ENCODE data around the gene TPP2. TPM values are rescaled to one million over a fixed set of nuclear protein-coding genes. Genes with fewer than 3 reads are reported as not detected.
A peak's percentile ranks its signal among the peaks of the same experiment; 100 is the strongest.

TPP2 gene
- total RNA-seq, 1 experiment from 2014 or later = 39.1 TPM

GRCh38 chr13:102597029-102597961 lies 509 bp downstream of the TPP2 start:
- DNase-seq (ENCODE audit: low read depth) = peak; percentile 11

GRCh38 chr13:102598061-102598460 lies 1.3 kb downstream of the TPP2 start:
- DNase-seq (ENCODE audit: low read depth) = no peak

GRCh38 chr13:102599426-102600012 lies 2.7 kb downstream of the TPP2 start:
- DNase-seq (ENCODE audit: low read depth) = no peak

GRCh38 chr13:102606537-102607309 lies 9.9 kb downstream of the TPP2 start:
- DNase-seq (ENCODE audit: low read depth) = no peak

GRCh38 chr13:102608974-102609373 lies 12.2 kb downstream of the TPP2 start:
- DNase-seq (ENCODE audit: low read depth) = no peak

- no peak for DNase-seq (ENCODE audit: low read depth)
Observed at GRCh38 chr13:102609696-102610095, 12.9 kb downstream of the TPP2 start.

GRCh38 chr13:102610296-102610895 lies 13.6 kb downstream of the TPP2 start:
- no peak for DNase-seq (ENCODE audit: low read depth)

GRCh38 chr13:102617697-102618350 lies 21.0 kb downstream of the TPP2 start:
- no peak for DNase-seq (ENCODE audit: low read depth)

GRCh38 chr13:102620516-102620915 lies 23.7 kb downstream of the TPP2 start:
- DNase-seq (ENCODE audit: low read depth) = no peak

GRCh38 chr13:102626928-102627327 lies 30.1 kb downstream of the TPP2 start:
- no peak for DNase-seq (ENCODE audit: low read depth)

- DNase-seq (ENCODE audit: low read depth) = no peak
Observed at GRCh38 chr13:102628559-102628958, 31.8 kb downstream of the TPP2 start.

- no peak for DNase-seq (ENCODE audit: low read depth)
Observed at GRCh38 chr13:102631198-102631597, 34.4 kb downstream of the TPP2 start.

- no peak for DNase-seq (ENCODE audit: low read depth)
Observed at GRCh38 chr13:102638741-102639140, 42.0 kb downstream of the TPP2 start.

GRCh38 chr13:102642029-102642428 lies 45.2 kb downstream of the TPP2 start:
- DNase-seq (ENCODE audit: low read depth) = no peak

GRCh38 chr13:102642475-102642874 lies 45.7 kb downstream of the TPP2 start:
- DNase-seq (ENCODE audit: low read depth) = no peak

GRCh38 chr13:102643656-102644055 lies 46.9 kb downstream of the TPP2 start:
- no peak for DNase-seq (ENCODE audit: low read depth)

GRCh38 chr13:102645701-102646100 lies 48.9 kb downstream of the TPP2 start:
- DNase-seq (ENCODE audit: low read depth) = no peak

- DNase-seq (ENCODE audit: low read depth) = no peak
Observed at GRCh38 chr13:102648046-102648445, 51.3 kb downstream of the TPP2 start.

GRCh38 chr13:102650444-102650843 lies 53.7 kb downstream of the TPP2 start:
- DNase-seq (ENCODE audit: low read depth) = no peak

- DNase-seq (ENCODE audit: low read depth) = no peak
Observed at GRCh38 chr13:102651392-102651791, 54.6 kb downstream of the TPP2 start.

GRCh38 chr13:102651892-102652291 lies 55.1 kb downstream of the TPP2 start:
- DNase-seq (ENCODE audit: low read depth) = peak; percentile 12
